CD14-positive monocyte (primary cell): Measurements from ENCODE around the gene NECAB2. TPM values are rescaled to one million over a fixed set of nuclear protein-coding genes. Genes with fewer than 3 reads are reported as not detected.

Source experiments
- DNase-seq, 3 donors: peaks; one replicate each; pipeline ENCODE4 v3.0.0-alpha.2; 2011 to 2022
- H2AFZ ChIP-seq: 2 replicates; pipeline ENCODE4 v1.6.0; 2012; ENCODE audit warnings: mild to moderate bottlenecking, low read depth, low read length, inconsistent platforms; ENCODE audit not compliant: insufficient read depth, poor library complexity, severe bottlenecking
- H3K27ac ChIP-seq, 2 donors: 1 replicate in 1 of 2; 2 replicates in 1 of 2; pipeline ENCODE4 v1.5.1; 2012 to 2013; ENCODE audit warnings: low read length in 2 of 2, control low read depth in 1 of 2, inconsistent platforms in 1 of 2, low read depth in 1 of 2, mild to moderate bottlenecking in 1 of 2
- H3K27me3 ChIP-seq, 2 donors: one replicate each; pipeline versions ENCODE4 v1.6.0 to v1.6.1; 2011 to 2013; ENCODE audit warnings: low read length in 2 of 2; ENCODE audit not compliant: control insufficient read depth in 2 of 2, insufficient read depth in 2 of 2
- H3K36me3 ChIP-seq, 2 donors: replicated peaks in 1 of 2; 1 replicate in 1 of 2; 2 replicates in 1 of 2; pipeline versions ENCODE4 v1.5.1 to v1.6.1; 2012 to 2013; ENCODE audit warnings: low read length in 2 of 2, control low read depth in 1 of 2, inconsistent platforms in 1 of 2, mild to moderate bottlenecking in 1 of 2; ENCODE audit not compliant: insufficient read depth in 2 of 2, control insufficient read depth in 1 of 2
- H3K4me1 ChIP-seq, 2 donors: 1 replicate in 1 of 2; 2 replicates in 1 of 2; pipeline versions ENCODE4 v1.5.1 to v1.6.1; 2012 to 2013; ENCODE audit warnings: low read length in 2 of 2, control low read depth in 1 of 2, inconsistent platforms in 1 of 2, mild to moderate bottlenecking in 1 of 2, moderate library complexity in 1 of 2; ENCODE audit not compliant: insufficient read depth in 2 of 2, control insufficient read depth in 1 of 2
- H3K4me2 ChIP-seq: replicated peaks from 2 replicates; pipeline ENCODE3; 2012; ENCODE audit warnings: low read length, moderate library complexity, mild to moderate bottlenecking; ENCODE audit not compliant: poor library complexity, severe bottlenecking; ENCODE audit errors: extremely low read depth
- H3K4me3 ChIP-seq, 3 experiments: fragments of 200-600 bp in 1 of 3; sonication (generic) in 1 of 3; replicated peaks in 1 of 3; 1 replicate in 2 of 3; 2 replicates in 1 of 3; pipeline ENCODE4 v1.5.1; 2011 to 2013; ENCODE audit warnings: low read length in 3 of 3, mild to moderate bottlenecking in 3 of 3, control low read depth in 2 of 3, low read depth in 2 of 3, inconsistent platforms in 1 of 3, moderate library complexity in 1 of 3
- H3K79me2 ChIP-seq: 2 replicates; pipeline ENCODE4 v1.6.0; 2012; ENCODE audit warnings: mild to moderate bottlenecking, control low read depth, inconsistent platforms, low read length, moderate library complexity; ENCODE audit not compliant: insufficient read depth
- H3K9ac ChIP-seq: 2 replicates; pipeline ENCODE4 v1.6.0; 2017; ENCODE audit warnings: low read length, mild to moderate bottlenecking; ENCODE audit not compliant: insufficient read depth, poor library complexity, severe bottlenecking
- H3K9me3 ChIP-seq, 2 donors: replicated peaks in 1 of 2; 1 replicate in 1 of 2; 2 replicates in 1 of 2; pipeline versions ENCODE4 v1.5.1 to v1.6.1; 2012 to 2013; ENCODE audit warnings: low read length in 2 of 2, control low read depth in 1 of 2; ENCODE audit not compliant: control insufficient read depth in 1 of 2, insufficient read depth in 1 of 2
- H4K20me1 ChIP-seq: 2 replicates; pipeline ENCODE4 v1.6.0; 2012; ENCODE audit warnings: mild to moderate bottlenecking, low read length, control low read depth, moderate library complexity; ENCODE audit not compliant: insufficient read depth
- H3K27ac Mint-ChIP-seq, 7 donors: one replicate each; pipeline ENCODE4 v1.8.0; 2020; ENCODE audit warnings: mild to moderate bottlenecking in 7 of 7, mixed read lengths in 7 of 7, moderate library complexity in 6 of 7, inconsistent platforms in 2 of 7
- H3K27me3 Mint-ChIP-seq, 3 donors: one replicate each; pipeline ENCODE4 v1.8.0; 2021 to 2022; ENCODE audit warnings: low read depth in 3 of 3, mild to moderate bottlenecking in 3 of 3, mixed read lengths in 3 of 3, moderate library complexity in 3 of 3, inconsistent platforms in 1 of 3
- H3K36me3 Mint-ChIP-seq, 2 donors: one replicate each; pipeline ENCODE4 v1.8.0; 2020; ENCODE audit warnings: mixed read lengths in 2 of 2, inconsistent platforms in 1 of 2, mild to moderate bottlenecking in 1 of 2
- H3K4me1 Mint-ChIP-seq: one replicate; pipeline ENCODE4 v1.8.0; 2020; ENCODE audit warnings: mild to moderate bottlenecking, mixed read lengths
- H3K4me3 Mint-ChIP-seq, 2 donors: one replicate each; pipeline ENCODE4 v1.8.0; 2020; ENCODE audit warnings: mild to moderate bottlenecking in 2 of 2, mixed read lengths in 2 of 2, moderate library complexity in 1 of 2
- H3K9me3 Mint-ChIP-seq, 7 donors: one replicate each; pipeline ENCODE4 v1.8.0; 2020 to 2022; ENCODE audit warnings: mixed read lengths in 7 of 7, mild to moderate bottlenecking in 6 of 7, moderate library complexity in 6 of 7, inconsistent platforms in 2 of 7
- WGBS: methylation state at CpG from one replicate; pipeline ENCODE4 v1.1.5; 2013; ENCODE audit warnings: missing lambda C conversion rate; ENCODE audit not compliant: insufficient coverage; 5-methylcytosine and 5-hydroxymethylcytosine counted together
- intact Hi-C, 2 donors: fragments of 100-400 bp; cut with micrococcal nuclease; formaldehyde crosslinking; loops; one replicate each; pipeline versions ENCODE4 v1.15.0 to v1.15.1; 2023
- polyA plus RNA-seq, 3 donors: library from polyadenylated mRNA; depleted of rRNA in 1 of 3; unstranded in 2 of 3; stranded (reverse) in 1 of 3; fragments of 300-500 nt in 2 of 3; fragments of >200 nt in 1 of 3; fragmentation: Illumina TruSeq in 2 of 3; gene quantifications; 1 replicate in 2 of 3; 2 replicates in 1 of 3; pipeline ENCODE4 v1.2.3, GENCODE V29; 2012 to 2021
- TF ChIP-seq, protein P1 (sequence below): fragments of 200-600 bp; IDR thresholded peaks from one replicate; pipeline ENCODE4 v1.8.0; 2022; ENCODE audit warnings: antibody characterized with exemption, mild to moderate bottlenecking

The NECAB2 gene
- polyA plus RNA-seq, 3 donors = 0.33 to 1.4 (median 0.52) TPM

DNA sequence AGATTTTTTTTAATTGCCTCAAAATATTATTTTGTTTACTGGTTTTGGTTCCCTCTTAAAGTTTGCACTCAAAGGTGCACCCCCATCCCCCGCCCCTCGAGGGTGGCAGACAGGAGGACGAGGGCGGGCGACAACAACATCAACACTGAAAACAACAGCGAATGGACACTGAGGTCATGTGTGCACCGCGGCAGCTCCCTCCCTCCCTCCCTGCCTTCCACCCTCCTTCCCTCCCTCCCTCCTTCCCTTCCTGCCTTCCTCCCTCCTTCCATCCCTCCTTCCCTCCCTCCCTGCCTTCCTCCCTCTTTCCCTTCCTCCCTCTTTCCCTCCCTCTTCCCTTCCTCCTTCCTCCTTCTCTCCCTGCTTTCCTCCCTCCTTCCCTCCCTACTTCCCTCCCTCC is 16.5 kb upstream of the NECAB2 start:
- Mint-ChIP-seq H3K9me3 (no peaks in the 10 kb centered on the region), H3K4me1 (peaks cover 20% of the 10 kb centered on the region), H3K4me3 (no peak overlapping the region), H3K27me3 (peaks cover 7 to 23% (median 10%) of the 10 kb centered on the region in 3 donors), H3K27ac (peak overlapping the region in 1 of 7 donors; percentile 70), H3K36me3 (peaks cover 0 to 4% of the 10 kb centered on the region in 2 donors)
- intact Hi-C loops = no loop called here
- WGBS = 80% methylated on average over 2 of the region's 8 CpGs
- no peaks in the 10 kb centered on the region for H3K79me2 ChIP-seq
- H3K4me3 ChIP-seq = no peak overlapping the region
- no peaks in the 10 kb centered on the region for H4K20me1 ChIP-seq
- no peaks in the 10 kb centered on the region for H3K36me3 ChIP-seq
- no peak overlapping the region for H2AFZ ChIP-seq
- no peaks in the 10 kb centered on the region for H3K27me3 ChIP-seq
- H3K4me1 ChIP-seq = peaks cover 26 to 30% of the 10 kb centered on the region in 2 donors
- DNase-seq = no peak
- H3K27ac ChIP-seq = no peak overlapping the region
- TF ChIP-seq, protein P1, sequence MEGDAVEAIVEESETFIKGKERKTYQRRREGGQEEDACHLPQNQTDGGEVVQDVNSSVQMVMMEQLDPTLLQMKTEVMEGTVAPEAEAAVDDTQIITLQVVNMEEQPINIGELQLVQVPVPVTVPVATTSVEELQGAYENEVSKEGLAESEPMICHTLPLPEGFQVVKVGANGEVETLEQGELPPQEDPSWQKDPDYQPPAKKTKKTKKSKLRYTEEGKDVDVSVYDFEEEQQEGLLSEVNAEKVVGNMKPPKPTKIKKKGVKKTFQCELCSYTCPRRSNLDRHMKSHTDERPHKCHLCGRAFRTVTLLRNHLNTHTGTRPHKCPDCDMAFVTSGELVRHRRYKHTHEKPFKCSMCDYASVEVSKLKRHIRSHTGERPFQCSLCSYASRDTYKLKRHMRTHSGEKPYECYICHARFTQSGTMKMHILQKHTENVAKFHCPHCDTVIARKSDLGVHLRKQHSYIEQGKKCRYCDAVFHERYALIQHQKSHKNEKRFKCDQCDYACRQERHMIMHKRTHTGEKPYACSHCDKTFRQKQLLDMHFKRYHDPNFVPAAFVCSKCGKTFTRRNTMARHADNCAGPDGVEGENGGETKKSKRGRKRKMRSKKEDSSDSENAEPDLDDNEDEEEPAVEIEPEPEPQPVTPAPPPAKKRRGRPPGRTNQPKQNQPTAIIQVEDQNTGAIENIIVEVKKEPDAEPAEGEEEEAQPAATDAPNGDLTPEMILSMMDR = no peak
- no peak overlapping the region for H3K9ac ChIP-seq
- H3K4me2 ChIP-seq = no peak overlapping the region
- H3K9me3 ChIP-seq = no peaks in the 10 kb centered on the region

DNA sequence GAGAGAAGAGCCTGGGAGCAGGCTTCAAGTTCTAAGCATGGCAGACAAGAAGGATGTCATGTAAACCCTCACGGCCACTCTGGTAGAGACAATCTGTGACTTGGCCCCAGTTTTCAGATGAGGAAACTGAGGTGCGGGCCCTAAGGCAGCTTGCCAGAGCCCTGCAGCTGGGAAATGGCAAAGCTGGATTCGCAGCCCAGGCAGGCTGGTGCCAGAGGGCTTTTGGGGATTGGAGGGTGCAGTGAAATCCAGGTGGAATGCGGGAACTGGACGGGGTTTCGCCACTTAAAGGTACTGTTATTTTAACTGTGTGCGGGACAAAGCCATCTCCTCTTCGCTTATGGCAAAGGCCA is 15.5 kb upstream of the NECAB2 start:
- Histone ChIP-seq H3K27ac (peak overlapping the region; percentile 82 to 91), H3K9ac (peak overlapping the region; percentile 80), H3K9me3 (no peaks in the 10 kb centered on the region), H3K79me2 (no peaks in the 10 kb centered on the region), H3K36me3 (no peaks in the 10 kb centered on the region), H4K20me1 (no peaks in the 10 kb centered on the region), H3K4me2 (peak overlapping the region; percentile 91), H3K4me1 (peaks cover 26 to 30% of the 10 kb centered on the region in 2 donors), H3K27me3 (no peaks in the 10 kb centered on the region), H3K4me3 (peak overlapping the region in 1 of 3 experiments; percentile 77), H2AFZ (no peak overlapping the region)
- WGBS = 26% methylated on average over 7 of the region's 8 CpGs
- TF ChIP-seq, protein P1 = no peak
- peak overlapping the region; percentile 70 to 94 (median 90) for H3K27ac Mint-ChIP-seq
- intact Hi-C loops = no loop called here
- H3K4me3 Mint-ChIP-seq = peak overlapping the region in 1 of 2 donors; percentile 53
- H3K4me1 Mint-ChIP-seq = peaks cover 24% of the 10 kb centered on the region
- no peaks in the 10 kb centered on the region for H3K9me3 Mint-ChIP-seq
- peak in 1 of 3 donors; percentile 7 for DNase-seq
- H3K27me3 Mint-ChIP-seq = peaks cover 7 to 23% (median 10%) of the 10 kb centered on the region in 3 donors
- peaks cover 0 to 4% of the 10 kb centered on the region in 2 donors for H3K36me3 Mint-ChIP-seq
